ENCODE data around the gene C1S.

The C1S gene

GRCh38 chr12:7061596-7061995 lies 1.1 kb downstream of the C1S start:
- TF ChIP-seq CTCF (IDR thresholded peaks at IDR 0.05; ENCODE audit: extremely low read depth, missing control alignments): no peak

GRCh38 chr12:7064516-7064915 lies 4.0 kb downstream of the C1S start:
- no peak for TF ChIP-seq CTCF (IDR thresholded peaks at IDR 0.05; ENCODE audit: extremely low read depth, missing control alignments)
- no peak for DNase-seq (ENCODE audit: low spot score)

More at GRCh38 chr12:7061596-7061995, 1.1 kb downstream of the C1S start:
- no peak for DNase-seq (ENCODE audit: low spot score)

- DNase-seq (ENCODE audit: low spot score): no peak
- no peak for TF ChIP-seq CTCF (IDR thresholded peaks at IDR 0.05; ENCODE audit: extremely low read depth, missing control alignments)
These were observed 4.6 kb downstream of the C1S start for GRCh38 chr12:7065073-7065623.

- no peak for TF ChIP-seq CTCF (IDR thresholded peaks at IDR 0.05; ENCODE audit: extremely low read depth, missing control alignments)
- DNase-seq (ENCODE audit: low spot score): no peak
These were observed 6.1 kb downstream of the C1S start for GRCh38 chr12:7066596-7066995.

- DNase-seq (ENCODE audit: low spot score): no peak
- no peak for TF ChIP-seq CTCF (IDR thresholded peaks at IDR 0.05; ENCODE audit: extremely low read depth, missing control alignments)
These were observed 6.6 kb downstream of the C1S start for GRCh38 chr12:7067096-7067495.

- no peak for TF ChIP-seq CTCF (IDR thresholded peaks at IDR 0.05; ENCODE audit: extremely low read depth, missing control alignments)
- DNase-seq (ENCODE audit: low spot score): no peak
These were observed 7.9 kb downstream of the C1S start for GRCh38 chr12:7068240-7068993.

- TF ChIP-seq CTCF (IDR thresholded peaks at IDR 0.05; ENCODE audit: extremely low read depth, missing control alignments): no peak
- DNase-seq (ENCODE audit: low spot score): no peak
These were observed 8.5 kb downstream of the C1S start for GRCh38 chr12:7068994-7069346.

All from GM20000 (cell line).